PFSK-1 (cell line): ENCODE results near the gene FBXO42.

Experiments
- FOXP2 ChIP-seq: optimal IDR thresholded peaks from 2 replicates; pipeline ENCODE3; 2011; ENCODE audit warnings: borderline replicate concordance, control low read depth, inconsistent platforms; ENCODE audit not compliant: insufficient read depth; ENCODE audit errors: extremely low read length, extremely low read depth
- POLR2AphosphoS5 ChIP-seq: IDR thresholded peaks from 2 replicates; pipeline ENCODE4 v1.6.1; 2012; ENCODE audit warnings: low read depth, mild to moderate bottlenecking, control low read depth, low read length, moderate library complexity
- SIN3A ChIP-seq: IDR thresholded peaks from 2 replicates; pipeline ENCODE4 v1.6.1; 2012; ENCODE audit warnings: mild to moderate bottlenecking, low read length, moderate library complexity, borderline replicate concordance; ENCODE audit not compliant: insufficient read depth
- TAF1 ChIP-seq: IDR thresholded peaks from 2 replicates; pipeline ENCODE4 v1.6.1; 2012; ENCODE audit warnings: low read length, control low read depth, borderline replicate concordance; ENCODE audit not compliant: insufficient read depth
- TF ChIP-seq, protein P1 (sequence below), 2 experiments: IDR thresholded peaks; 2 replicates each; pipeline versions ENCODE4 v1.6.1 to v1.8.0; 2011 to 2012; ENCODE audit warnings: low read depth in 2 of 2, low read length in 2 of 2, control low read depth in 1 of 2, inconsistent platforms in 1 of 2, mild to moderate bottlenecking in 1 of 2, moderate library complexity in 1 of 2; ENCODE audit not compliant: insufficient read depth in 1 of 2

Gene FBXO42

DNA sequence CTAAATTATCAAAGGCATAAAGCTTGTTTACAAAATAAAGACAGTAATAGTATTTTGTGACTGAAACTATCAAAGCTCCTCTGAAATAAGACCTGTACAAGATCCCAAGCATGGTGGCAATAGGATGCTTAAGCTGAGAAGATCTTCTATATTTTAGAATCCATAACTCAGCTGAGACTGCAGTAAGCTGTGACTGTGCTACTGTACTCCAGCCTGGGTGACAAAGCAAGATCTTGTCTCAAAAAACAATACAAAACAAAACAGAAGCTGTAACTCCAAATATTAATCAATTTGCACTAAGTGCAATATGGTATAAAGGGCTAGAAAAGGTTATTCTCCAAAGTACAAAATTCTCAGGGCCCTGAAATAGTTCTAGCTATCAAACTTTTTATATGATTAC is 59.5 kb downstream of the FBXO42 start:
- TF ChIP-seq POLR2AphosphoS5 (no peak), FOXP2 (no peak), SIN3A (no peak), TAF1 (no peak)
- TF ChIP-seq, protein P1, sequence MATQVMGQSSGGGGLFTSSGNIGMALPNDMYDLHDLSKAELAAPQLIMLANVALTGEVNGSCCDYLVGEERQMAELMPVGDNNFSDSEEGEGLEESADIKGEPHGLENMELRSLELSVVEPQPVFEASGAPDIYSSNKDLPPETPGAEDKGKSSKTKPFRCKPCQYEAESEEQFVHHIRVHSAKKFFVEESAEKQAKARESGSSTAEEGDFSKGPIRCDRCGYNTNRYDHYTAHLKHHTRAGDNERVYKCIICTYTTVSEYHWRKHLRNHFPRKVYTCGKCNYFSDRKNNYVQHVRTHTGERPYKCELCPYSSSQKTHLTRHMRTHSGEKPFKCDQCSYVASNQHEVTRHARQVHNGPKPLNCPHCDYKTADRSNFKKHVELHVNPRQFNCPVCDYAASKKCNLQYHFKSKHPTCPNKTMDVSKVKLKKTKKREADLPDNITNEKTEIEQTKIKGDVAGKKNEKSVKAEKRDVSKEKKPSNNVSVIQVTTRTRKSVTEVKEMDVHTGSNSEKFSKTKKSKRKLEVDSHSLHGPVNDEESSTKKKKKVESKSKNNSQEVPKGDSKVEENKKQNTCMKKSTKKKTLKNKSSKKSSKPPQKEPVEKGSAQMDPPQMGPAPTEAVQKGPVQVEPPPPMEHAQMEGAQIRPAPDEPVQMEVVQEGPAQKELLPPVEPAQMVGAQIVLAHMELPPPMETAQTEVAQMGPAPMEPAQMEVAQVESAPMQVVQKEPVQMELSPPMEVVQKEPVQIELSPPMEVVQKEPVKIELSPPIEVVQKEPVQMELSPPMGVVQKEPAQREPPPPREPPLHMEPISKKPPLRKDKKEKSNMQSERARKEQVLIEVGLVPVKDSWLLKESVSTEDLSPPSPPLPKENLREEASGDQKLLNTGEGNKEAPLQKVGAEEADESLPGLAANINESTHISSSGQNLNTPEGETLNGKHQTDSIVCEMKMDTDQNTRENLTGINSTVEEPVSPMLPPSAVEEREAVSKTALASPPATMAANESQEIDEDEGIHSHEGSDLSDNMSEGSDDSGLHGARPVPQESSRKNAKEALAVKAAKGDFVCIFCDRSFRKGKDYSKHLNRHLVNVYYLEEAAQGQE (IDR thresholded peaks at IDR 0.05; ENCODE audit: insufficient read depth in 1 of 2, low read depth in 2 of 2, low read length in 2 of 2): no peak

DNA sequence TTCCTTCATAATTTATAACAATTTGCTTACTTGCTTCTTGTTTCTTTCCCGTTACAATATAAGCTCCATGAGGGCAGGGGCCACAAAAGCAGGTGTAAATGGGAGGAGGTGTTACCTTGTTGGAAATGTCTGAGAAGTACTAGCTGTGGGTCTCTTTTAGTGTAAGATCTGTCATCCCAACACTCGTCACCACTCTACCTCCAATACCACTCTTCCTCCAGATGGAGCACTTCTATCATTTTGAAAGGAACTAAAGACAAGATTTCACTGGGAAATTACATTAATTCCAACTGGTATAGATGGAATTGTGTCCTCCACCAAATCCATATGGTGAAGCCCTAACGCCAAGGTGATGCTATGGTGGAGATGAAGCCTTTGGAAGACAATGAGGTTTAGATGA is 62.3 kb downstream of the FBXO42 start:
- TF ChIP-seq POLR2AphosphoS5: no peak
- no peak for TF ChIP-seq TAF1
- TF ChIP-seq SIN3A: no peak
- TF ChIP-seq FOXP2: no peak
- TF ChIP-seq, protein P1 (IDR thresholded peaks at IDR 0.05; ENCODE audit: insufficient read depth in 1 of 2, low read depth in 2 of 2, low read length in 2 of 2): no peak

DNA sequence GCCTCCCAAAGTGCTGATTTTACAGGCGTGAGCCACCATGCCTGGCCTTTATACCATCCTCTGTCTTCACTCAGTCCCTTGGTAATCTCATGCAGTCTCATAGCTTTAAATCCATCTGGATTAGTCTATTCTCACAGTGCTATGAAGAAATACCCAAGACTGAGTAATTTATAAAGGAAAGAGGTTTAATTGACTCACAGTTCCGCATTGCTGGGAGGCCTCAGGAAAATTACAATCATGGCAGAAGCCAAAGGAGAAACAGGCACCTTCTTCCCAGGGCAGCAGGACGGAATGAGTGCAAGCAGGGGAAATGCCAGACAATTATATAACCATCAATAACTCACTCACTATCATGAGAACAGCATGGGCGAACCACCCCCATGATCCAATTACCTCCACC is 66.2 kb downstream of the FBXO42 start:
- TF ChIP-seq SIN3A (no peak), FOXP2 (no peak), POLR2AphosphoS5 (no peak)

DNA sequence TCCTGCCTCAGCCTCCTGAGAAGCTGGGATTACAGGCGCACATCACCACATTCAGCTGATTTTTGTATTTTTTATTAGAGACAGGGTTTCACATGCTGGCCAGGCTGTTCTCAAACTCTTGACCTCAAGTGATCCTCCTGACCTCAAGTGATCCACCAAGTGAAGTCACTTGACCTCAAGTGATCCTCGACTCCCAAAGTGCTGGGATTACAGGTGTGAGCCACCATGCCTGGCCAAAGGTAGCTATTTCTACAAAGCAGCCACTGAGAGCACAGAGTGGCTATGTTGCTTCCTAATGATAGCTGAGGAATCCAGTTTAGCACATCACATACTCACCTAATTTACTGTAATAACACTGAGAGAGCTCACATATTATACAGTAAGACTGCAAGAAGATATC is 70.5 kb downstream of the FBXO42 start:
- TF ChIP-seq POLR2AphosphoS5 (no peak), FOXP2 (no peak), TAF1 (no peak), SIN3A (no peak)
- TF ChIP-seq, protein P1 (IDR thresholded peaks at IDR 0.05; ENCODE audit: insufficient read depth in 1 of 2, low read depth in 2 of 2, low read length in 2 of 2): no peak

DNA sequence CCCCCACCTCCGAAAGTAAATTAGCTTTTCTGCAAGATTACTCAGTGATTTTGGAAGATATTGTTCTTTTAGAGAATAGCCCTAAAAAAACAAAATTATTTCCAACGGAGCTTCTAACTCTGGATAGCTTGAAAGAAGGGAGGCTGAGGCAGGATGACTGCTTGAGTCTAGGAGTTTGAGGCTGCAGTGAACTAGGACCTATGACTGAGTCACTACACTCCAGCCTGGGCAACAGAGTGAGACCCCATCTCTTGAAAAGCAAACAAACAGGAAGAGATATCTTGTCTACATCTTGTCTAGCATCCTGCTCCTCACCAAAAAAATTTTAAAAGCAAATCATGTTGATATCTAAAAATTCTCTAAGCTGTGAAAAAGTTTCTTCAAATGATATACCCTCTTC is 73.1 kb downstream of the FBXO42 start:
- TF ChIP-seq POLR2AphosphoS5: no peak
- TF ChIP-seq, protein P1 (IDR thresholded peaks at IDR 0.05; ENCODE audit: insufficient read depth in 1 of 2, low read depth in 2 of 2, low read length in 2 of 2): no peak
- TF ChIP-seq TAF1: no peak
- no peak for TF ChIP-seq FOXP2
- TF ChIP-seq SIN3A: no peak
